LNCaP clone FGC (cell line): ENCODE results near the gene POU2F2.

Source experiments
- DNase-seq: peaks from one replicate; pipeline ENCODE4 v3.0.0-alpha.2; 2011; ENCODE audit warnings: low read depth
- H3K4me3 ChIP-seq: 2 replicates; pipeline ENCODE4 v1.5.1; 2011; ENCODE audit warnings: mild to moderate bottlenecking, low read depth, low read length, control low read depth
- TF ChIP-seq, protein P1 (sequence below): IDR thresholded peaks from 2 replicates; pipeline ENCODE4 v1.5.1; 2012; ENCODE audit warnings: mild to moderate bottlenecking; ENCODE audit not compliant: control insufficient read depth, insufficient read depth; ENCODE audit errors: extremely low read depth

The POU2F2 gene

DNA sequence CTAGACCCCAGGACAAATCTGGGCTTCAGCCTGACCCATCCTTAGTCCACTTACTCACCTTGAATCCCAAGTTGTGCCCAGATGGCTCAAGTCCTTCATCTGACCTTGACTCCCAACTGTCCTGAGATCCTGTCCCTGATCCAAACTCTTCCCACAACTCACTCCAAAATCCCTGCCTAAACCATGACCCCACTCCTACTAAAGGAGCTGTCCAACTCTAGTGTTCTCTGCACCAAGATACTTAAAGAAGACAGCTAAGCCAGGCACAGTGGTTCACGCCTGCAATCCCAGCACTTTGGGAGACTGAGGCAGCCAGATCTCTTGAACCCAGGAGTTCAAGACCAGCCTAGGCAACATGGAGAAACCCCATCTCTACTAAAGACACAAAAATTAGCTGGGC is 8.5 kb downstream of the POU2F2 start:
- TF ChIP-seq, protein P1, sequence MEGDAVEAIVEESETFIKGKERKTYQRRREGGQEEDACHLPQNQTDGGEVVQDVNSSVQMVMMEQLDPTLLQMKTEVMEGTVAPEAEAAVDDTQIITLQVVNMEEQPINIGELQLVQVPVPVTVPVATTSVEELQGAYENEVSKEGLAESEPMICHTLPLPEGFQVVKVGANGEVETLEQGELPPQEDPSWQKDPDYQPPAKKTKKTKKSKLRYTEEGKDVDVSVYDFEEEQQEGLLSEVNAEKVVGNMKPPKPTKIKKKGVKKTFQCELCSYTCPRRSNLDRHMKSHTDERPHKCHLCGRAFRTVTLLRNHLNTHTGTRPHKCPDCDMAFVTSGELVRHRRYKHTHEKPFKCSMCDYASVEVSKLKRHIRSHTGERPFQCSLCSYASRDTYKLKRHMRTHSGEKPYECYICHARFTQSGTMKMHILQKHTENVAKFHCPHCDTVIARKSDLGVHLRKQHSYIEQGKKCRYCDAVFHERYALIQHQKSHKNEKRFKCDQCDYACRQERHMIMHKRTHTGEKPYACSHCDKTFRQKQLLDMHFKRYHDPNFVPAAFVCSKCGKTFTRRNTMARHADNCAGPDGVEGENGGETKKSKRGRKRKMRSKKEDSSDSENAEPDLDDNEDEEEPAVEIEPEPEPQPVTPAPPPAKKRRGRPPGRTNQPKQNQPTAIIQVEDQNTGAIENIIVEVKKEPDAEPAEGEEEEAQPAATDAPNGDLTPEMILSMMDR = no peak
- H3K4me3 ChIP-seq = no peak overlapping the region
- no peak for DNase-seq

- H3K4me3 ChIP-seq = no peak overlapping the region
Observed at GRCh38 chr19:42122691-42123607, 9.3 kb downstream of the POU2F2 start.

GRCh38 chr19:42121656-42122069 is 10.6 kb downstream of the POU2F2 start:
- no peak for DNase-seq
- H3K4me3 ChIP-seq = no peak overlapping the region
- TF ChIP-seq, protein P1 = no peak

More at GRCh38 chr19:42122691-42123607, 9.3 kb downstream of the POU2F2 start:
- TF ChIP-seq, protein P1 = no peak
- DNase-seq = no peak

GRCh38 chr19:42121036-42121621 is 11.1 kb downstream of the POU2F2 start:
- no peak for DNase-seq
- TF ChIP-seq, protein P1 = no peak
- no peak overlapping the region for H3K4me3 ChIP-seq

DNA sequence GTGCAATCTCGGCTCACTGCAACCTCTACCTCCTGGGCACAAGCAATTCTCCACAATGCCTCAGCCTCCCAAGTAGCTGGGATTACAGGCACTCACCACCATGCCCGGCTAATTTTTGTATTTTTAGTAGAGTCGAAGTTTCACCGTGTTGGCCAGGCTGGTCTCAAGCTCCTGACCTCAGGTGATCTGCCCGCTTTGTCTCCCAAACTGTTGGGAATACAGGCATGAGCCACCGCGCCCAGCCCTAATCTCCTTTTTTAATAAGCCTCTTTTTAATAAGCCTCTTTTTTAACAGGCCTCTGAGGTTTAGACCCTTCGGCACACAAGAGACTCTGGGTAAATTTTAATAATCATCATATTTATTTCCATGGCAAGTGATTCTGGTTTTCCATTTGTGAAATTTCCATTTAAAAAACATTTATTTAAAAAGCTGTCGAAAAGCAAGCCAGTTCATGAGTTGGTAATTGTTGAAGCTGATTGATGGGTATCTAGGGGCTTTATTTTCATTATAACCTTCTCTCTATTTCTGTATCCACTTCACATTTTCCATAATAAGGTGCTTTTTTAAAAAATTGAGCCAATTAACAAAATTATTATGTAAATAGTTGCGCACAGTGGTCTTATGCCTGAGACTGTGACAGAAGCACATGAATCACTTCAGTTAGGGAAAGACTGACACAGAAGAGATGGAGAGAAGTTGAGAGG is 11.8 kb downstream of the POU2F2 start:
- TF ChIP-seq, protein P1 = no peak
- H3K4me3 ChIP-seq = no peak overlapping the region
- DNase-seq = no peak

DNA sequence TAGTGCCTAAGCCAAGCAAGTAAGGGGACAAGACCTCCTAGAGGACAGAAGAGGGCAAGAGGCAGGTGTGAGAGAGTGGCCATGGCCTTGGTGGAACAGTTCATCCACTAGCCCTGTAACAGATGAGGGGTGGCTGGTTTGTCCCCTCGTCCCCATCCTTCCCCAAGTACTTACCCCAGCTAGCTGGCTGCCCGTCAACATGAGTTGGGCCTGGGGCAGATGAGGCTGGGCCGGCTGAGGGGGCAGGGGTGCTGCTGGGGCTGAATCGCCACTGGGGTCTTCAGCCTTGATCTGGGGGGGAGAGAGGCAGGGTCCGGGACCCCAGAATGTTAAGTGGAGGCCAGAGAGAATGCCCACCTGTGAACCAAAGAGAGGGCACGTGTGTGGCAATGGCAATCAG is 15.2 kb downstream of the POU2F2 start:
- TF ChIP-seq, protein P1 = no peak
- DNase-seq = no peak
- H3K4me3 ChIP-seq = no peak overlapping the region
